Hematopoietic multipotent progenitor cell treated with erythropoietin and hydrocortisone succinate and interleukin-3 and kit ligand, for 8 days (in vitro differentiated cells): ENCODE data around the gene KRTAP1-1.
A peak's percentile ranks its signal among the peaks of the same experiment; 100 is the strongest.
"Not testable (repeated sequence)": the region's sequence is repeated elsewhere in the genome, so short reads cannot be mapped to it uniquely, and the experiment has no call there.

ENCODE experiments used
- DNase-seq: peaks from one replicate; pipeline ENCODE4 v3.0.0-alpha.2; 2015

The KRTAP1-1 gene

GRCh38 chr17:41040783-41041571 is at the start of gene KRTAP1-1:
TSS of gene KRTAP1-1 (minus strand) at chr17:41041450. CDS start at chr17:41041397, 53 bp downstream.
- not testable (repeated sequence) for DNase-seq

- not testable (repeated sequence) for DNase-seq
Observed at GRCh38 chr17:41088760-41089352, 47.6 kb upstream of the KRTAP1-1 start.

- DNase-seq = not testable (repeated sequence)
Observed at GRCh38 chr17:41084100-41084856, 43.0 kb upstream of the KRTAP1-1 start, which contains the start of gene KRTAP4-7. TSS of gene KRTAP4-7 (plus strand) at chr17:41084150. CDS start at chr17:41084207, 57 bp downstream.

GRCh38 chr17:41083427-41083826 is 42.2 kb upstream of the KRTAP1-1 start:
- not testable (repeated sequence) for DNase-seq

GRCh38 chr17:41082626-41083025 is 41.4 kb upstream of the KRTAP1-1 start:
- no peak for DNase-seq

- no peak for DNase-seq
Observed at GRCh38 chr17:41076788-41077187, 35.5 kb upstream of the KRTAP1-1 start.

- DNase-seq = no peak
Observed at GRCh38 chr17:41073676-41074075, 32.4 kb upstream of the KRTAP1-1 start.

- DNase-seq = no peak
Observed at GRCh38 chr17:41071606-41072360, 30.5 kb upstream of the KRTAP1-1 start.

- no peak for DNase-seq
Observed at GRCh38 chr17:41069031-41069430, 27.8 kb upstream of the KRTAP1-1 start.

- DNase-seq = no peak
Observed at GRCh38 chr17:41067281-41067680, 26.0 kb upstream of the KRTAP1-1 start.

- peak; percentile 5 for DNase-seq
Observed at GRCh38 chr17:41065829-41066624, 24.8 kb upstream of the KRTAP1-1 start, which contains the start of gene KRTAP2-4. TSS of gene KRTAP2-4 (minus strand) at chr17:41065879. CDS start at chr17:41065845, 34 bp downstream.

- DNase-seq = not testable (repeated sequence)
Observed at GRCh38 chr17:41065016-41065689, 23.9 kb upstream of the KRTAP1-1 start.

- DNase-seq = no peak
Observed at GRCh38 chr17:41064301-41064700, 23.1 kb upstream of the KRTAP1-1 start.

- DNase-seq = no peak
Observed at GRCh38 chr17:41063449-41063848, 22.2 kb upstream of the KRTAP1-1 start.

- no peak for DNase-seq
Observed at GRCh38 chr17:41061964-41062363, 20.7 kb upstream of the KRTAP1-1 start.

- no peak for DNase-seq
Observed at GRCh38 chr17:41060052-41060604, 18.9 kb upstream of the KRTAP1-1 start, which contains the start of gene KRTAP2-3. TSS of gene KRTAP2-3 (minus strand) at chr17:41060114. CDS start at chr17:41060050, 64 bp downstream.

- not testable (repeated sequence) for DNase-seq
Observed at GRCh38 chr17:41059276-41060051, 18.2 kb upstream of the KRTAP1-1 start.

- DNase-seq = no peak
Observed at GRCh38 chr17:41058741-41059140, 17.5 kb upstream of the KRTAP1-1 start.

GRCh38 chr17:41057547-41057946 is 16.3 kb upstream of the KRTAP1-1 start:
- no peak for DNase-seq

GRCh38 chr17:41055130-41055529 is 13.9 kb upstream of the KRTAP1-1 start, which contains the start of gene KRTAP2-2:
TSS of gene KRTAP2-2 (minus strand) at chr17:41055230. CDS start at chr17:41055211, 19 bp downstream.
- DNase-seq = not testable (repeated sequence)
